Measurements from ENCODE around the gene WSB1. TPM values are rescaled to one million over a fixed set of nuclear protein-coding genes. Genes with fewer than 3 reads are reported as not detected.

WSB1 gene
- total RNA-seq, 1 experiment from 2014 or later, result 60.7 TPM

GRCh38 chr17:27257031-27257357, 36.9 kb upstream of the WSB1 start:
- no peaks in the 10 kb centered on the region for H3K4me1 Mint-ChIP-seq (ENCODE audit: low read depth, unreplicated experiment)
- H3K27ac Mint-ChIP-seq (ENCODE audit: unreplicated experiment), result no peak overlapping the region
- no TSS peak for BruUV-seq (replicated peaks)
- no peaks in the 10 kb centered on the region for H3K36me3 Mint-ChIP-seq (ENCODE audit: insufficient read depth, unreplicated experiment)
- DNase-seq, result no peak
- CTCF ChIA-PET, result no interaction called here
- no peak for TF ChIP-seq CTCF (IDR thresholded peaks at IDR 0.05; ENCODE audit: unreplicated experiment)
- no peak overlapping the region for H3K4me3 Mint-ChIP-seq (ENCODE audit: low read depth, unreplicated experiment)
- H3K27me3 Mint-ChIP-seq (ENCODE audit: unreplicated experiment), result peaks cover 9% of the 10 kb centered on the region
- intact Hi-C loops (cut with micrococcal nuclease; ENCODE audit: unreplicated experiment), result no loop called here
- peaks cover 3% of the 10 kb centered on the region for H3K9me3 Mint-ChIP-seq (ENCODE audit: low read depth, unreplicated experiment)

GRCh38 chr17:27259356-27259755, 34.6 kb upstream of the WSB1 start:
- no peak for DNase-seq
- Mint-ChIP-seq H3K27me3 (ENCODE audit: unreplicated experiment) (no peaks in the 10 kb centered on the region), H3K36me3 (ENCODE audit: insufficient read depth, unreplicated experiment) (peaks cover 2% of the 10 kb centered on the region), H3K4me3 (ENCODE audit: low read depth, unreplicated experiment) (no peak overlapping the region), H3K9me3 (ENCODE audit: low read depth, unreplicated experiment) (peaks cover 3% of the 10 kb centered on the region), H3K27ac (ENCODE audit: unreplicated experiment) (no peak overlapping the region), H3K4me1 (ENCODE audit: low read depth, unreplicated experiment) (peaks cover 4% of the 10 kb centered on the region)
- CTCF ChIA-PET, result no interaction called here
- intact Hi-C loops (cut with micrococcal nuclease; ENCODE audit: unreplicated experiment), result no loop called here
- TF ChIP-seq CTCF (IDR thresholded peaks at IDR 0.05; ENCODE audit: unreplicated experiment), result no peak
- no TSS peak for BruUV-seq (replicated peaks)

DNA sequence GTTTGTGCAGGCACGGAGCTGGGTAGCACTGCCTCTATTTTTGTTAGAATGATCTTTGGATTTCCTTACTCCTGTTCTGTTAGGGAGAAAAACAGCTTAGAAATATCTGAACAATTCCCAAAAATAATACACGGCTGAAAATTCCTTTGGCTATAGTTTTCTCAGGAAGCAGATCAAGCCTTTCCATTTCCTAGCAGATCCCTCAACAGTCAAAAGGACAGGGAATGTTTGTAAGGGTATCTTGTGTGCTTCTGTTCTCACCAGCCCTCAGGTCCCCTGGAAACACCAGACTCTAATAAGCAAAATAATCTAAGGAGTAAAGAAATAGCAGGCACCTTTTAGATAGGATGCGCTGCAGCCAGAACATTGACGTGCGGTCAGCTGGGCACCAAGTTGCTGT, 30.5 kb upstream of the WSB1 start:
- no peak overlapping the region for H3K27ac Mint-ChIP-seq (ENCODE audit: unreplicated experiment)
- H3K4me3 Mint-ChIP-seq (ENCODE audit: low read depth, unreplicated experiment), result no peak overlapping the region
- CTCF ChIA-PET, result no interaction called here
- DNase-seq, result no peak
- H3K4me1 Mint-ChIP-seq (ENCODE audit: low read depth, unreplicated experiment), result peaks cover 9% of the 10 kb centered on the region
- peaks cover 5% of the 10 kb centered on the region for H3K36me3 Mint-ChIP-seq (ENCODE audit: insufficient read depth, unreplicated experiment)
- no peak for TF ChIP-seq CTCF (IDR thresholded peaks at IDR 0.05; ENCODE audit: unreplicated experiment)
- no peaks in the 10 kb centered on the region for H3K27me3 Mint-ChIP-seq (ENCODE audit: unreplicated experiment)
- BruUV-seq (replicated peaks), result no TSS peak
- intact Hi-C loops (cut with micrococcal nuclease; ENCODE audit: unreplicated experiment), result no loop called here
- H3K9me3 Mint-ChIP-seq (ENCODE audit: low read depth, unreplicated experiment), result peaks cover 3% of the 10 kb centered on the region

DNA sequence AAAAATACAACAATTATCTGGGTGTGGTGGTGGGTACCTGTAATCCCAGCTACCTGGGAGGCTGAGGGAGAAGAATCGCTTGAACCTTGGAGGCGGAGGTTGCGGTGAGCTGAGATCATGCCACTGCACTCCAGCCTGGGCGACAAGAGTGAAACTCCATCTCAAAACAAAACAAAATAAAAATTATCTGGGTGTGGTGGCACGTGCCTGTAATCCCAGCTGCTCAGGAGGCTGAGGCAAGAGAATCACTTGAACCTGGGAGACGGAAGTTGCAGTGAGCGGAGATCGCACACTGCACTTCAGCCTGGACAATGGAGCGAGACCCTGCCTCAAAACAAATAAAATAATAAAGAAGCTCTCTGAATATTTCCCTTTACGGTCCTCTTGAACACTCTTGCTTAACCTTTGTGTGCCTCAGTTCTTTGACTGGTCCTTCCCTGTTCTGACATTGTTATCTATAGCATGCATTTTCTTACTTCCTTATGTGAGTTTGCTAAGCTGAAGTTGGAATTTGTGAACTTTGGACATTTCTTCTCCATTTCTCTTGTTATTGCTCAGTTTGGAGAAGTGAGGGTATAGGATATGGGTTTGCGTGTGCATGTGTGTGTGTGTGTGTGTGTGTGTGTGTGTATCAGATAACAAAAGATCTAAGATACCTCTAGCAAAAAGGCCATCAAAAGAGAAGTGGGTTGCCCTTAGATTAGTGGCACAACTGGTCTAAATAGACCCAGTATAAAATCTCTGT, 29.7 kb upstream of the WSB1 start:
- peak; percentile 13 for DNase-seq
- CTCF ChIA-PET, result interaction anchor here (1.4 kb wide), 1 partner anchor 32 kb away, joined by 3 read pairs; no protein-coding TSS in a partner anchor
- peaks cover 1% of the 10 kb centered on the region for H3K27me3 Mint-ChIP-seq (ENCODE audit: unreplicated experiment)
- no peak overlapping the region for H3K4me3 Mint-ChIP-seq (ENCODE audit: low read depth, unreplicated experiment)
- intact Hi-C loops (cut with micrococcal nuclease; ENCODE audit: unreplicated experiment), result loop anchor here (2.0 kb wide), 1 partner anchor 31 kb away; the partner anchor contains the start of gene WSB1
- peaks cover 13% of the 10 kb centered on the region for H3K4me1 Mint-ChIP-seq (ENCODE audit: low read depth, unreplicated experiment)
- H3K36me3 Mint-ChIP-seq (ENCODE audit: insufficient read depth, unreplicated experiment), result peaks cover 5% of the 10 kb centered on the region
- H3K9me3 Mint-ChIP-seq (ENCODE audit: low read depth, unreplicated experiment), result peaks cover 3% of the 10 kb centered on the region
- no TSS peak for BruUV-seq (replicated peaks)
- peak overlapping the region; percentile 45 for H3K27ac Mint-ChIP-seq (ENCODE audit: unreplicated experiment)
- no peak for TF ChIP-seq CTCF (IDR thresholded peaks at IDR 0.05; ENCODE audit: unreplicated experiment)

Data from Calu3 (cell line).